Testis (tissue), 2 donors: Measurements from ENCODE around the gene LTBP1.

Source experiments
- POLR2A ChIP-seq: fragments of 450-650 bp; IDR thresholded peaks from one replicate; pipeline ENCODE4 v1.6.1; 2017; ENCODE audit warnings: antibody characterized with exemption, mild to moderate bottlenecking, moderate library complexity
- TF ChIP-seq, protein P1 (sequence below), 3 experiments: fragments of 450-650 bp in 2 of 3; fragments of 200-600 bp in 1 of 3; sonication (generic) in 1 of 3; IDR thresholded peaks; one replicate each; pipeline ENCODE4 v1.5.1; 2016 to 2019; ENCODE audit warnings: antibody characterized with exemption in 3 of 3, mild to moderate bottlenecking in 2 of 3, moderate library complexity in 1 of 3

GRCh38 chr2:33383855-33384598 lies 437.3 kb downstream of the LTBP1 start:
- TF ChIP-seq, protein P1, sequence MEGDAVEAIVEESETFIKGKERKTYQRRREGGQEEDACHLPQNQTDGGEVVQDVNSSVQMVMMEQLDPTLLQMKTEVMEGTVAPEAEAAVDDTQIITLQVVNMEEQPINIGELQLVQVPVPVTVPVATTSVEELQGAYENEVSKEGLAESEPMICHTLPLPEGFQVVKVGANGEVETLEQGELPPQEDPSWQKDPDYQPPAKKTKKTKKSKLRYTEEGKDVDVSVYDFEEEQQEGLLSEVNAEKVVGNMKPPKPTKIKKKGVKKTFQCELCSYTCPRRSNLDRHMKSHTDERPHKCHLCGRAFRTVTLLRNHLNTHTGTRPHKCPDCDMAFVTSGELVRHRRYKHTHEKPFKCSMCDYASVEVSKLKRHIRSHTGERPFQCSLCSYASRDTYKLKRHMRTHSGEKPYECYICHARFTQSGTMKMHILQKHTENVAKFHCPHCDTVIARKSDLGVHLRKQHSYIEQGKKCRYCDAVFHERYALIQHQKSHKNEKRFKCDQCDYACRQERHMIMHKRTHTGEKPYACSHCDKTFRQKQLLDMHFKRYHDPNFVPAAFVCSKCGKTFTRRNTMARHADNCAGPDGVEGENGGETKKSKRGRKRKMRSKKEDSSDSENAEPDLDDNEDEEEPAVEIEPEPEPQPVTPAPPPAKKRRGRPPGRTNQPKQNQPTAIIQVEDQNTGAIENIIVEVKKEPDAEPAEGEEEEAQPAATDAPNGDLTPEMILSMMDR (IDR thresholded peaks at IDR 0.05), result no peak
- no peak for TF ChIP-seq POLR2A
